ENCODE data around the gene C1QL4. TPM values are rescaled to one million over a fixed set of nuclear protein-coding genes. Genes with fewer than 3 reads are reported as not detected.
"Not testable (repeated sequence)": the region's sequence is repeated elsewhere in the genome, so short reads cannot be mapped to it uniquely, and the experiment has no call there.

The C1QL4 gene
- total RNA-seq: 1 to 10 TPM in 1 of 2 donors, not detected in 1; 1.3 TPM

DNA sequence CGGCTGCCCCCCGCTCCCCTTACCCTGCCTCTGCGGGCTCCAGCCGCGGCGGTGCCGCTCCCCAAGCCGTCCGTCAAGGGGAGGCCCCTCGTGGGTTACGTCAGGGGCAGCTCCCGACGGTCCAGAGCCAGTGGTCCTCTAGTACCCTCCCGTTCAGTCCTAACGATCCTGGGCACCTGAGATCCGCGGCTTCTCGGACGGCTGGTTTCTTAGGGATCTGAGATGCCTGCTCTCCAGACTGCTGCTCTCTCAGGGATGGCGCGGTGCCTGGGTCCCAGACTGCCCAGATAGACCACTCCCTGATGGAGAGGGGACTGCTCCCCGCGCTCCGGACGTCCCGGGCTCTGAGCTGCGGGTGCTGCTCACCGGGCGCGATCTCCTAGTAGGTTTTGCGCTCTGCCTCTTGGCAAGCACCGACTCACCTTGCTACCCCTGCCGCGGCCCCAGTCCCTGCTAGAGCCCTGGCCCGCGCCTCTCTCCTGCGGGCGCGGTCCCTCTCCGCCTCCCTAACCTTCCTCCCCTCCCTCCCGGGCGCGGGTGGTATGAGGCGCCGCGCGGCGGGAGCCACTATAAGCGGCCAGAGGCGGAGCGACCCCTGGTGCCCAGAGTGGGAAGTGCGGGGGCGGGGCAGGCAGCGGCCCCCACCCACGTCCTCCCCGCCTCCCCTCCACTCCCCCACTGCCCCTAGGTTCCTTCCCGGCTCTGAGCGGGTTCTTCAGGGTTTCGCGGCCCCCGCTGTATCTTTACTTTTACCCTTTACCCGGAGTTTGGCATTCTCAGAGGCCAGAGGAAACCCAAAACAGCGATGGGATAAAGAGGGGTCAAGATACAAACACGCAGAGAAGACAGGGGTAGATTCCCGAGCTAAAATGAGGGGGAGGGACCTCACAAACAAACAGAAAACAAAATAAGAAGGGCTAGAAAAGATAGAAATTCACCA is at the start of gene C1QL4:
C1QL4 (minus strand) TSS at position 544 of the 940 bp plus-strand sequence. CDS start 711 bp downstream, outside the sequence.
- Histone ChIP-seq H3K36me3 (no peaks in the 10 kb centered on the region), H3K4me3 (peak within 1 kb of the TSS in 1 of 2 donors; percentile 8), H3K27ac (no peak within 1 kb of the TSS), H3K27me3 (replicated peaks; ENCODE audit: insufficient read depth) (peaks cover 12% of the 10 kb centered on the region), H3K4me1 (replicated peaks) (no peaks in the 10 kb centered on the region), H3K9me3 (no peaks in the 10 kb centered on the region)
- intact Hi-C loops (cut with DNase I): no loop called here
- 3% methylated on average over 48 of the region's 65 CpGs for WGBS
- TF ChIP-seq, protein P1, sequence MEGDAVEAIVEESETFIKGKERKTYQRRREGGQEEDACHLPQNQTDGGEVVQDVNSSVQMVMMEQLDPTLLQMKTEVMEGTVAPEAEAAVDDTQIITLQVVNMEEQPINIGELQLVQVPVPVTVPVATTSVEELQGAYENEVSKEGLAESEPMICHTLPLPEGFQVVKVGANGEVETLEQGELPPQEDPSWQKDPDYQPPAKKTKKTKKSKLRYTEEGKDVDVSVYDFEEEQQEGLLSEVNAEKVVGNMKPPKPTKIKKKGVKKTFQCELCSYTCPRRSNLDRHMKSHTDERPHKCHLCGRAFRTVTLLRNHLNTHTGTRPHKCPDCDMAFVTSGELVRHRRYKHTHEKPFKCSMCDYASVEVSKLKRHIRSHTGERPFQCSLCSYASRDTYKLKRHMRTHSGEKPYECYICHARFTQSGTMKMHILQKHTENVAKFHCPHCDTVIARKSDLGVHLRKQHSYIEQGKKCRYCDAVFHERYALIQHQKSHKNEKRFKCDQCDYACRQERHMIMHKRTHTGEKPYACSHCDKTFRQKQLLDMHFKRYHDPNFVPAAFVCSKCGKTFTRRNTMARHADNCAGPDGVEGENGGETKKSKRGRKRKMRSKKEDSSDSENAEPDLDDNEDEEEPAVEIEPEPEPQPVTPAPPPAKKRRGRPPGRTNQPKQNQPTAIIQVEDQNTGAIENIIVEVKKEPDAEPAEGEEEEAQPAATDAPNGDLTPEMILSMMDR (IDR thresholded peaks at IDR 0.05): peak; percentile 71 to 96 (median 79)
- TF ChIP-seq POLR2AphosphoS5 (IDR thresholded peaks at IDR 0.05) (peak; percentile 53), POLR2A (IDR thresholded peaks at IDR 0.05) (no peak)
- peak; percentile 73 for DNase-seq (ENCODE audit: low spot score)

DNA sequence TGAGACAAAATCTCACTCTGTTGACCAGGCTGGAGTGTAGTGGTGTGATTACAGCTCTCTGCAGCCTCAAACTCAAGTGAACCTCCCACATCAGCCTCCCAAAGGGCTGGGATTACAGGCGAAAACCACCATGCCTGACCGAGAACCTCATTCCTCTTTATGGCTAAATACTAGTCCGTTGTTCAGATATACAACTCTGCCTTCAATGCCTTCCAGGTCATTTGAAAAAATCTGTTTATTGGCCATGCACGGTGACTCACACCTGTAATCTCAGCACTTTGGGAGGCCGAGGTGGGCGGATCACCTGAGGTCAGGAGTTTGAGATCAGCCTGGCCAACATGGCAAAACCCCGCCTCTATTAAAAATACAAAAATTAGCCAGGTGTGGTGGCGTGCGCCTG is 43.2 kb upstream of the C1QL4 start:
- DNase-seq (ENCODE audit: low spot score); H3K27me3 ChIP-seq (replicated peaks; ENCODE audit: insufficient read depth); H3K9me3 ChIP-seq; intact Hi-C loops (cut with DNase I); H3K27ac ChIP-seq; H3K36me3 ChIP-seq; H3K4me1 ChIP-seq (replicated peaks); H3K4me3 ChIP-seq: not testable (repeated sequence)
- WGBS: 95% methylated on average over 9 of the region's 9 CpGs

DNA sequence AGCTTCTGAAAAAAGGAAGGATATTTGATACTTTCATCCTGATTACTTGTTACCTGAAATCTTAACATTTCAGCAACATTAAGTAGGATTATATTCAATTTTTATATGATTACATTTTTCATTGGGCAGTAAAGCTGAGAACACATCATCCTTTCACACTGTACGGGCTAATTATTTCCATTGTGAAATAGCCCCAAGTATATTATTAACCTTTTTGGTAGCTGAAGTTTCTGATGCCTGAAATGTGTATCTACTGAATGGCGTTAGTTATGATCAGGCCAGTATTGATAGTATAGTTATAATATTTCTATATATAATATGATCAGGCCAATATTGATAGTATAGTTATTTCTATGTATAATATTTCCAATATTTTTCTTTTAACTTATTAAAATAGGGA is 40.4 kb upstream of the C1QL4 start:
- TF ChIP-seq POLR2A (IDR thresholded peaks at IDR 0.05) (no peak), POLR2AphosphoS5 (IDR thresholded peaks at IDR 0.05) (no peak)
- TF ChIP-seq, protein P1 (IDR thresholded peaks at IDR 0.05): no peak
- WGBS: 82% methylated on average over 2 of the region's 2 CpGs
- Histone ChIP-seq H3K27ac (no peak overlapping the region), H3K4me1 (replicated peaks) (no peaks in the 10 kb centered on the region), H3K36me3 (no peaks in the 10 kb centered on the region), H3K9me3 (no peaks in the 10 kb centered on the region), H3K27me3 (replicated peaks; ENCODE audit: insufficient read depth) (no peaks in the 10 kb centered on the region), H3K4me3 (no peak overlapping the region)
- intact Hi-C loops (cut with DNase I): no loop called here
- no peak for DNase-seq (ENCODE audit: low spot score)

DNA sequence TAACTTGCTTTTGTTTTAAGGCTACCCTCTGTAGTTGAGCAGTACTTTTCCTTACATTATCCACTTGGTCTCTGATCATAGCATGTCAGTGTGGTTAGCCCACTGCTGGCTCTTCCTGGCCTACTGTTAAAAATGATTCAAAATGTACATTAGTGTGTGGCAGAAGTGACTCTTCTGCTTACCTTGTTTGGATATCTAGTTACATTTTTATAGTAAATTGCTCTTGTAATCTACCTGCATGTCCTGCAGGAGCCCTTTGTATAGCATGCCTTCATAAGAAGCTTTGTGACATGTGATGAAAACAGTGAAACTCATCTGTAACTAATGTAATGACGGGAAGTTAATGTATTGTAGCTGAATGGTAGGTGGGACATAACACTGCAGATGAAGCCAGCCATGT is 38.4 kb upstream of the C1QL4 start:
- Histone ChIP-seq H3K27ac (no peak overlapping the region), H3K4me1 (replicated peaks) (no peaks in the 10 kb centered on the region), H3K4me3 (no peak overlapping the region), H3K9me3 (no peaks in the 10 kb centered on the region), H3K36me3 (no peaks in the 10 kb centered on the region), H3K27me3 (replicated peaks; ENCODE audit: insufficient read depth) (no peaks in the 10 kb centered on the region)
- intact Hi-C loops (cut with DNase I): no loop called here
- TF ChIP-seq, protein P1 (IDR thresholded peaks at IDR 0.05): no peak
- TF ChIP-seq POLR2A (IDR thresholded peaks at IDR 0.05): no peak
- no peak for TF ChIP-seq POLR2AphosphoS5 (IDR thresholded peaks at IDR 0.05)
- no peak for DNase-seq (ENCODE audit: low spot score)
- 88% methylated on average over 1 of the region's 1 CpG for WGBS

DNA sequence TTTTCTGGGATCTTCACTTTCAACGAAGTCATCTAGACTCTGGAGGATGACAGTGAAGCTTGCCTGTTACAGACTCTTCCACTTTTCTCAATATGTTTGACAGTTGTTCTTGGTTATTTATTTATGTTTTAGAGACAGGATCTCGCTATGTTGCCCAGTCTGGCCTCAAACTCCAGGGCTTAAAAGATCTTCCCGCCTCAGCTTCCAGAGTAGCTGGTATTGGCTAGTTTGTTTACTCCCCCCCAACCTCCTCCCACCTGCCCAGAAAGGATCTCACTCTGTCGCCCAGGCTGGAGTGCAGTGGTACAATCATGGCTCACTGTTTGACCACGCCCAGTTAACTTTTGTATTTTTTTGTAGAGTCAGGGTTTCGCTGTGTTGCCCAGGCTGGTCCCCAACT is 33.6 kb upstream of the C1QL4 start:
- H3K27ac ChIP-seq: no peak overlapping the region
- no peak overlapping the region for H3K4me3 ChIP-seq
- intact Hi-C loops (cut with DNase I): no loop called here
- H3K4me1 ChIP-seq (replicated peaks): no peaks in the 10 kb centered on the region
- TF ChIP-seq, protein P1 (IDR thresholded peaks at IDR 0.05): no peak
- TF ChIP-seq POLR2AphosphoS5 (IDR thresholded peaks at IDR 0.05) (no peak), POLR2A (IDR thresholded peaks at IDR 0.05) (no peak)
- no peaks in the 10 kb centered on the region for H3K27me3 ChIP-seq (replicated peaks; ENCODE audit: insufficient read depth)
- WGBS: 95% methylated on average over 6 of the region's 6 CpGs
- DNase-seq (ENCODE audit: low spot score): no peak
- H3K9me3 ChIP-seq: no peaks in the 10 kb centered on the region
- H3K36me3 ChIP-seq: no peaks in the 10 kb centered on the region
